Heart left ventricle (tissue), 16 donors: Measurements from ENCODE around the gene MINDY2. TPM values are rescaled to one million over a fixed set of nuclear protein-coding genes. Genes with fewer than 3 reads are reported as not detected.

ENCODE experiments used
- ATAC-seq, 4 donors: fragments of 200-7000 bp; cut with Tn5 transposase; one replicate each; pipeline ENCODE4 v1.9.1; 2020 to 2022; ENCODE audit warnings: moderate library complexity in 4 of 4, mild to moderate bottlenecking in 3 of 4, moderate number of reproducible peaks in 1 of 4
- DNase-seq, 5 donors: peaks; one replicate each; pipeline ENCODE4 v3.0.0-alpha.2; 2020
- H3K27ac ChIP-seq, 12 donors: fragments of 200-600 bp; sonication (generic) in 4 of 12; one replicate each; pipeline versions ENCODE4 v1.5.0 to v1.8.0; 2016 to 2022; ENCODE audit warnings: mild to moderate bottlenecking in 2 of 12
- H3K27me3 ChIP-seq, 9 donors: fragments of 200-600 bp; sonication (generic) in 2 of 9; one replicate each; pipeline versions ENCODE4 v1.5.1 to v1.8.0; 2016 to 2022; ENCODE audit warnings: mild to moderate bottlenecking in 3 of 9
- H3K36me3 ChIP-seq, 9 donors: fragments of 200-600 bp; sonication (generic) in 2 of 9; one replicate each; pipeline versions ENCODE4 v1.5.0 to v1.8.0; 2018 to 2022; ENCODE audit warnings: mild to moderate bottlenecking in 2 of 9
- H3K4me1 ChIP-seq, 12 donors: fragments of 200-600 bp; sonication (generic) in 4 of 12; one replicate each; pipeline versions ENCODE4 v1.5.0 to v1.8.0; 2016 to 2022; ENCODE audit warnings: mild to moderate bottlenecking in 3 of 12
- H3K4me3 ChIP-seq, 12 donors: fragments of 200-600 bp; sonication (generic) in 4 of 12; one replicate each; pipeline versions ENCODE4 v1.5.0 to v1.8.0; 2017 to 2022; ENCODE audit warnings: mild to moderate bottlenecking in 9 of 12, moderate library complexity in 4 of 12
- H3K9me3 ChIP-seq, 12 donors: fragments of 200-600 bp; sonication (generic) in 4 of 12; one replicate each; pipeline versions ENCODE4 v1.5.0 to v1.8.0; 2016 to 2022; ENCODE audit warnings: mild to moderate bottlenecking in 1 of 12
- CTCF ChIP-seq, 12 donors: fragments of 200-600 bp; sonication (generic) in 4 of 12; IDR thresholded peaks; one replicate each; pipeline versions ENCODE4 v1.5.0 to v1.8.0; 2018 to 2022; ENCODE audit warnings: antibody characterized with exemption in 12 of 12, mild to moderate bottlenecking in 5 of 12
- POLR2A ChIP-seq, 2 donors: fragments of 450-650 bp; IDR thresholded peaks; one replicate each; pipeline ENCODE4 v1.6.1; 2017; ENCODE audit warnings: antibody characterized with exemption in 2 of 2, mild to moderate bottlenecking in 2 of 2, moderate library complexity in 2 of 2
- WGBS, 4 donors: extraction: QIAGEN DNeasy Blood & Tissue Kit in 2 of 4; methylation state at CpG; one replicate each; pipeline versions ENCODE4 v1.1.5 to v1.1.7; 2013 to 2018; 5-methylcytosine and 5-hydroxymethylcytosine counted together
- intact Hi-C, 10 donors: fragments of 100-400 bp; cut with DNase I; formaldehyde crosslinking; loops; one replicate each; pipeline versions ENCODE4 v1.11.1 to v1.14.2; 2022
- polyA plus RNA-seq, 2 donors: library from polyadenylated mRNA; stranded (reverse); fragments of 200-250 nt; gene quantifications; one replicate each; pipeline ENCODE4 v1.2.3, GENCODE V29; 2013
- total RNA-seq, 9 donors: library from RNA; depleted of rRNA in 2 of 9; stranded (reverse); fragments of >200 nt in 2 of 9; fragmentation: NEBNext Ultra II Directional in 3 of 9; extraction: Animal tissue kit (Norgen Biotek cat#: 25700) in 3 of 9; gene quantifications; one replicate each; pipeline versions ENCODE4 v1.1.0 to v1.2.4, GENCODE V29; 2016 to 2023
- donor health status: ischemic (EF 13 %, LVEDD 7.1; RV severe dilation, severe dysfunction).
- donor health status: healthy with polysubstance abuse.
- donor health status: DM: no; HTN: yes; CAD: no.
- donor health status: DM: no; HTN: no; CAD: no.
- donor health status: ischemic (EF 25% LVEDD 6.9; RV normal size, moderate dysfunction).
- donor health status: ischemic (EF 25% LVEDD 5.7; RV mildly dilated, moderate dysfunction).
- donor health status: healthy.
- donor health status: DM: yes; HTN: yes; CAD: no.
- donor health status: ischemic (EF 35%, LVEDD 5.7; RV mildly dilated, moderate dysfunction).
- donor health status: nonischemic (EF 11% LVEDD 7.7; RV severe dilation, severe dysfunction).
- donor health status: DM: yes; HTN: yes; CAD: no.
- donor health status: PGD.
- donor health status: ischemic (EF 29% LVEDD 5.4; RV normal size, mild dysfunction).
- donor health status: nonischemic (EF 23%, LVEDD 6.1; RV moderate dilation, normal function).

The MINDY2 gene
- total and polyA plus RNA-seq, 11 donors: 9.4 to 31.8 (median 25.3) TPM

GRCh38 chr15:58741032-58741431 lies 30.1 kb upstream of the MINDY2 start:
- Histone ChIP-seq H3K27ac (peak overlapping the region in 1 of 12 donors; percentile 65), H3K36me3 (no peaks in the 10 kb centered on the region), H3K9me3 (no peaks in the 10 kb centered on the region), H3K4me1 (peaks cover 0 to 90% (median 68%) of the 10 kb centered on the region in 12 donors), H3K4me3 (no peak overlapping the region), H3K27me3 (no peaks in the 10 kb centered on the region)
- ATAC-seq (no peak), DNase-seq (no peak)
- TF ChIP-seq POLR2A (IDR thresholded peaks at IDR 0.05) (no peak), CTCF (IDR thresholded peaks at IDR 0.05) (no peak)
- intact Hi-C loops: loop anchor here in 4 of 10 donors (10.0 kb wide), 4 partner anchors 46 to 476 kb away; no protein-coding TSS in a partner anchor
- 87 to 92% (median 92%) methylated on average over 2 of the region's 2 CpGs for WGBS, 4 donors

- Histone ChIP-seq H3K4me1 (peaks cover 0 to 90% (median 76%) of the 10 kb centered on the region in 12 donors), H3K27me3 (no peaks in the 10 kb centered on the region), H3K27ac (peak overlapping the region in 11 of 12 donors; percentile 16 to 74 (median 64)), H3K4me3 (no peak overlapping the region), H3K9me3 (no peaks in the 10 kb centered on the region), H3K36me3 (no peaks in the 10 kb centered on the region)
- WGBS, 4 donors: 42 to 55% (median 48%) methylated on average over 8 of the region's 8 CpGs
- ATAC-seq (peak; percentile 41 to 76 (median 60)), DNase-seq (no peak)
- intact Hi-C loops: loop anchor here in 4 of 10 donors (10.0 kb wide), 4 partner anchors 47 to 477 kb away; no protein-coding TSS in a partner anchor
- no peak for TF ChIP-seq CTCF (IDR thresholded peaks at IDR 0.05)
- TF ChIP-seq POLR2A (IDR thresholded peaks at IDR 0.05): no peak
Measured at GRCh38 chr15:58742022-58742813, 28.9 kb upstream of the MINDY2 start.

GRCh38 chr15:58742819-58743502 lies 28.1 kb upstream of the MINDY2 start:
- intact Hi-C loops: loop anchor here in 4 of 10 donors (10.0 kb wide), 4 partner anchors 48 to 478 kb away; no protein-coding TSS in a partner anchor
- Histone ChIP-seq H3K4me3 (peak overlapping the region in 1 of 12 donors; percentile 4), H3K4me1 (peaks cover 0 to 90% (median 76%) of the 10 kb centered on the region in 12 donors), H3K9me3 (no peaks in the 10 kb centered on the region), H3K27ac (peak overlapping the region in 11 of 12 donors; percentile 16 to 74 (median 64)), H3K27me3 (no peaks in the 10 kb centered on the region), H3K36me3 (no peaks in the 10 kb centered on the region)
- 64 to 72% (median 69%) methylated on average over 5 of the region's 5 CpGs for WGBS, 4 donors
- DNase-seq: no peak
- ATAC-seq: peak; percentile 45 to 77 (median 58)
- TF ChIP-seq CTCF (IDR thresholded peaks at IDR 0.05): no peak
- TF ChIP-seq POLR2A (IDR thresholded peaks at IDR 0.05): no peak

GRCh38 chr15:58746174-58746573 lies 24.9 kb upstream of the MINDY2 start:
- peak overlapping the region in 4 of 12 donors; percentile 8 to 95 (median 92) for H3K4me3 ChIP-seq
- intact Hi-C loops: loop anchor here in 6 of 10 donors (5.0 to 10.0 kb wide), 12 partner anchors 49 to 519 kb away; no protein-coding TSS in a partner anchor
- TF ChIP-seq POLR2A (IDR thresholded peaks at IDR 0.05) (no peak), CTCF (IDR thresholded peaks at IDR 0.05) (no peak)
- H3K4me1 ChIP-seq: peaks cover 0 to 69% (median 54%) of the 10 kb centered on the region in 12 donors
- no peak for ATAC-seq
- DNase-seq: no peak
- no peaks in the 10 kb centered on the region for H3K27me3 ChIP-seq
- H3K36me3 ChIP-seq: no peaks in the 10 kb centered on the region
- H3K9me3 ChIP-seq: no peaks in the 10 kb centered on the region
- WGBS, 4 donors: 91 to 100% (median 96%) methylated on average over 1 of the region's 1 CpG
- peak overlapping the region in 1 of 12 donors; percentile 2 for H3K27ac ChIP-seq
